ENCODE data around the gene TBC1D9B. TPM values are rescaled to one million over a fixed set of nuclear protein-coding genes. Genes with fewer than 3 reads are reported as not detected.
"Not testable (repeated sequence)": the region's sequence is repeated elsewhere in the genome, so short reads cannot be mapped to it uniquely, and the experiment has no call there.

The TBC1D9B gene
- total RNA-seq, 1 donor from 2014 or later: 31.1 TPM

- H3K36me3 ChIP-seq: peaks cover 74% of the 10 kb centered on the region
- TF ChIP-seq CTCF (IDR thresholded peaks at IDR 0.05; ENCODE audit: borderline replicate concordance): no peak
- no peak for DNase-seq
- peaks cover 36% of the 10 kb centered on the region for H3K4me1 ChIP-seq
- H3K4me3 ChIP-seq: no peak overlapping the region
- H3K9me3 ChIP-seq (replicated peaks): no peaks in the 10 kb centered on the region
- peak overlapping the region; percentile 77 for H3K27ac ChIP-seq (replicated peaks)
- intact Hi-C loops (cut with micrococcal nuclease): no loop called here
- no peaks in the 10 kb centered on the region for H3K27me3 ChIP-seq (ENCODE audit: low read depth)
Measured at GRCh38 chr5:179874136-179874535, 33.6 kb downstream of the TBC1D9B start.

DNA sequence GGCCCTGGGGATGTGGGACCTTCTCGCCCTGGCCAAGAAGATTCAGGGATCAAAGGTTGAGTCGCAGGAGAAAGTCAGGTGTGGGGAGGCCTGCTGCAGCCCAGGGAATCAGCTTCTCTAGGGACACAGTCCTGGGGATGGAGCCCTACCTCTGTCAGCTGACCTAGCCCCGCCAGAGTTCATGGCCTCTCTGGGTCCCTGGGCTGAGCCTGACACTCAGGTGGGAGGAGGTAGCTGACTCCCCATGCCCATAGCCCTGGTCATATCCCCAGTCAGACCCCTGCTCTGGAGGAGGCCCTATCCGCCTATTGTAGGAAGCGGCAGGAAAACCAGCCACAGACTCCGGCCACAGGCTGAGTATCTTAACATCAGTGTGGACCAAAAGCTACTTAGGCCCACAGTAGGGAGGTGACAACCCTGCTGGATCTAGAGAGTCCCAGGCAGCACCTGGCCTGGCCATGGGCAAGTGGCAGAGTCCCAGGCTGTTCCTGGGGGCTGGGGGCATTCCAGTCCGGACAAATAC lies 34.0 kb downstream of the TBC1D9B start:
- Histone ChIP-seq H3K4me1 (peaks cover 36% of the 10 kb centered on the region), H3K27me3 (ENCODE audit: low read depth) (no peaks in the 10 kb centered on the region), H3K4me3 (no peak overlapping the region), H3K9me3 (replicated peaks) (no peaks in the 10 kb centered on the region), H3K27ac (replicated peaks) (peak overlapping the region; percentile 77), H3K36me3 (peaks cover 69% of the 10 kb centered on the region)
- DNase-seq: no peak
- intact Hi-C loops (cut with micrococcal nuclease): no loop called here
- TF ChIP-seq CTCF (IDR thresholded peaks at IDR 0.05; ENCODE audit: borderline replicate concordance): no peak

DNA sequence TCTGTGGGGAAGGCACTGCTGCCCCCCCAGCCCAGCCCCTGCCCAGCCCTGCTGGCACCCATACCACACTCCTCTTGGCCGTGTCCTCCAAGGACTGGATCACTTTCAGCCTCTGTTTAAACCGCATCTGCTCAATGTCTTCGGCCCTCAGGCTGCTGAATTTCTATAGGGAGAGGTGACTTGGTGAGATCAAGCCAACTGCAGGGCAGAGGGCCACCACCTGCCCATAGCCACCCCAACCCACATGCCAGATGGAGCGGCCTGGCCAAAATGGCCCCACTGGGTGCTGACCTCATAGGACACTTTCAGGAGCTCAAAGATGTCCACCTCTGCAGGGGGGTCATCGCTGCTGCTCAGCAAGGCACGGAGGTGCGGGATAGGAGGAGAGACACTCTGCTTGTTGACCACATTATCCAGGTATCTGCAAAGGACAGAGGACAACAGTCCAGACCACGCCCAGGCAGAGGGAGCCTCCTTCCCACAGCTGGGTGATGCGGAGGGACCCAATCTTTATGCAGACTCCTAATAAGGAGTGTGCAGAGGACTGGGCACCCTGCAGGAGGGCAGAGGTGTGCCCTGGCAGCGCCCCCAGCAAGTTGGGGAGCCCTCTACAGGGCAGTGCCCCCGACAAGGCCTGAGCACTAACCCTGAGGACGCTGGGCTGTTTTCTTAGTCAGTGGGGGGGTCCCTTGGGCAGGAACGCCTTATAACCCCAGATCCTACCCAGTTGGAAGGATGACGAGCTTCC lies 34.7 kb downstream of the TBC1D9B start:
- Histone ChIP-seq H3K4me3 (no peak overlapping the region), H3K27ac (replicated peaks) (peak overlapping the region; percentile 77), H3K4me1 (peaks cover 36% of the 10 kb centered on the region), H3K9me3 (replicated peaks) (no peaks in the 10 kb centered on the region), H3K36me3 (peaks cover 62% of the 10 kb centered on the region), H3K27me3 (ENCODE audit: low read depth) (no peaks in the 10 kb centered on the region)
- no peak for DNase-seq
- intact Hi-C loops (cut with micrococcal nuclease): no loop called here
- TF ChIP-seq CTCF (IDR thresholded peaks at IDR 0.05; ENCODE audit: borderline replicate concordance): no peak

DNA sequence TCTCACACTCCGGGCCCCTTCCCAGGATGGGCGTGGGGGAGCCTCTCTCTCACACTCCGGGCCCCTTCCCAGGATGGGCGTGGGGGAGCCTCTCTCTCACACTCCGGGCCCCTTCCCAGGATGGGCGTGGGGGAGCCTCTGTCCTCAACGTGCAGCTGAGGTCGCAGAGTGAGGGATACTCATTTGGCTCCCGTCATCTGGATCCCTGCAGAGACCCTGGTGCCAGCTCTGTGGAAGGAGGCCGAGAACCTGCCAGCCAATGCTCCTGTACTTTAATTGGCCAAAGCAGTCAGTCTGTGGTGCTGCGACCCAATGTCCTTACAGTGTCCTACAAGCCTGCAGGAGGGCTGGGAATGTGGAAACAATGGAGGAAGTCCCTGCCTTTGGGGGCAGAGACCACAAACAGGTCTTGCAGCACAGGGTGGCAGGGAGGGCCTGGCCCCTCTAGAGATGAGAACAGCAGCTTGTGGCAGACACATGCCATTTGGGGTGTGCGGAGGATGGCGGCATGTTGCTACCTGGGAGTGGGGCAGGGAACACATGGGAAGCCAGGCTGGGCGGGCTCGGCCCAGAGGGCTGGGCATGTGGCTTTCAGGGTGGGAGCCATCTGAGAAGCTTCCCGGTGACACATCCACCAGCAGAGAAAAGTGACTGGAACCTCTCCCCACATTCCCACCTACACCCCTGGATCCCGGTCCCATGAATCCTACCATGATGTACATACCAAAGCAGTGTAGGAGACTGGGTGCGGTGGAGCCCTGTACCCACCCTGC lies 35.5 kb downstream of the TBC1D9B start:
- no peaks in the 10 kb centered on the region for H3K27me3 ChIP-seq (ENCODE audit: low read depth)
- no peak for TF ChIP-seq CTCF (IDR thresholded peaks at IDR 0.05; ENCODE audit: borderline replicate concordance)
- peak overlapping the region; percentile 77 for H3K27ac ChIP-seq (replicated peaks)
- no peaks in the 10 kb centered on the region for H3K9me3 ChIP-seq (replicated peaks)
- H3K4me1 ChIP-seq: peaks cover 36% of the 10 kb centered on the region
- intact Hi-C loops (cut with micrococcal nuclease): no loop called here
- H3K4me3 ChIP-seq: no peak overlapping the region
- H3K36me3 ChIP-seq: peaks cover 61% of the 10 kb centered on the region
- no peak for DNase-seq

- Histone ChIP-seq H3K36me3 (peaks cover 59% of the 10 kb centered on the region), H3K27ac (replicated peaks) (peak overlapping the region; percentile 73), H3K4me1 (peaks cover 36% of the 10 kb centered on the region)
- intact Hi-C loops (cut with micrococcal nuclease); H3K27me3 ChIP-seq (ENCODE audit: low read depth); H3K4me3 ChIP-seq; DNase-seq; H3K9me3 ChIP-seq (replicated peaks): not testable (repeated sequence)
Measured at GRCh38 chr5:179871533-179871932, 36.2 kb downstream of the TBC1D9B start.
